GM18499 (cell line): ENCODE data around the gene LGALS9.

Source experiments
- ATAC-seq: cut with Tn5 transposase; IDR thresholded peaks from one replicate; pipeline ENCODE4 v1.9.1; 2021; ENCODE audit warnings: moderate number of reproducible peaks; ENCODE audit not compliant: insufficient read depth, unreplicated experiment

LGALS9 gene

DNA sequence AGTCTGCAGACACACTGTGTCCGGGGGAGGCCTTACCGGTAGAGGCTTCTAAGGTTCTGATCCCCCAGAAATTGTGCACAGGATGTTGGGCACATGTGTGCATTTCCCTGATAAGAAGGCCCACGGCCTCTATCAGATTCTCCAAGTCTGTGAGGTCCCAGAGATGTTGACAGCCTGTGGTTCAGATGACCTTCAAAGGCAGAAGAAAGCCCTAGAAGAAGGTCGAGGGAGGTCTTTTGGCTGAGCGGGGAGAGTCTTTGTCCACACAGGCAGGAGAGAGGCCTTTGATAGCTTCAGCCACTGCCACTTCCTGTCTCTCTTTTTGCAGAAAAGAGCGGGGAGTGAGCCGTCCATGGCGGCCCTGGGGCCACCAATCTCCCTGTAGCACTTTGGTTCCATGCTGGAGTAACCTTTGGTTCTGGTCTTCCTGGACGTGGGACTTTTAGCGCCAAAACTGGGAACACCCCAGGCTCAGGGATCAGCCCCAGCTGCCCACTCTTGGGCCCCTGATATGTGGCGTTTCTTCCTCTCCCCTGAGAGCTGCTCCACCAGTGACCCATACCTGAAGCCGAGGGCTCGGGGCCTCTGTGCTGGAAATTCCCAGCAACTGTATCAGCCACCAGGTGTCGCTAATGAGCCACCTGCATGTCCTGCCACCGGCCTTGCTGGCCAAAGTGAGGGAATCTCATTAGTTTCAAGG is 28.1 kb upstream of the LGALS9 start:
- no peak for ATAC-seq

DNA sequence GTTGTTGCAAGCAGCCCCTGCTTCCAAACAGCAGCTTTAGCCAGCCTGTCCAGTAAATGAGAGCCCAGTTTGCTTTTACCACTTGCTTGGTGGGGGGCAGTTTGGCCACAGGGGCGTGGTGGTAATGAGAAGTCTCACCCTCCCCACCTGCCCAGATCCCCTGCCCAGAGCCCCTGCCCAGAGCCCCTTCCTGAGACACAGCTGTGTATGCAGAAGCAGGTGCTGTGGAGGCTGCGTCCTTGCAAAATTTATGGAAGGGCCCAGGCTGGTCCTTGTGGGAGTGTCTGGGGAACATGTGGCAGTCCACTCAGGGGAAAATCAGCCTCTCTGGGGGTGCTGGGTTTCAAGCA is 27.6 kb upstream of the LGALS9 start:
- no peak for ATAC-seq

DNA sequence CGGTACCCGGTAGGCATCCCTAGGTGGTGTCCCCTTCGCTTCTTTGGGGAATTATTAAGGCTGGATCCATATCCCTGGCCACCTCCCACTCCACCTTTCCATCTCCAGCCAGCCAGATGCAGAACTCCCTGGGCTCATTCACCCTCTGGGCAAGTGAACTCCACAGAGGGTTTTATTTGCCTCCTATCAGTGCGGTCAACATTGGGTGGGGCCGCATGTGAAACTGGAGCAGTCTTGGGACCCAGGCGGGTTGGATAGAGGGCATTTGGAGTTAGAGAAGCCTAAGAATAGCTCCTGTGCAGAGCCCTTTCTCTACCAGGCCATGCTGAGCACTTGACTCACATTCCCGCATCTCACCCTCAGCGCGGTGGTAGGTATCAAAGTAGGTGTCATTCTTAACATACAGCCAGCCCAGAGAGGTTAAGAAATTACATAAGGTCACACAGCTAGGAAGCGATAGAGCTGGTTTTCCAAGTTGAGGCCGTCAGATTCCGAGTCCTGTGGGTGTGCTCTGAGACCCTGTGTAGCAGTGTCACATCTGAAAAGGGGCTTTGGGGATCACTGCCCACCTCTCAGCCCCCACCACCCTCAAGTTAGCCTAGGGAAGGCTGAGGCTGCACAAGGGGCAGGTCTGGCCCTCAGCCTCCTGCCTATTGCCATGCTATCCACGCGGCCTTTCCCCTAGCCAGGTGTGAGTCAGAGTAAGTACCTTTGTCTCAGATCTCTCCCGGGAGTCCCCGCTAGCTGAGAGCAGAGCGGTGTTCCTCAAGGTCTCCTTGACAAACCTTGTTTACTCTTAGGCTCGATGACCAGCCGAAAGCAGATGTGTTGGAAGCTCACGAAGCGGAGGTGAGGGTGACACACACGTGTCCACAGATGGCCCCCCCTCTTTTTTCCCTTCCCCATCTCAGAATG is 26.9 kb upstream of the LGALS9 start:
- no peak for ATAC-seq

DNA sequence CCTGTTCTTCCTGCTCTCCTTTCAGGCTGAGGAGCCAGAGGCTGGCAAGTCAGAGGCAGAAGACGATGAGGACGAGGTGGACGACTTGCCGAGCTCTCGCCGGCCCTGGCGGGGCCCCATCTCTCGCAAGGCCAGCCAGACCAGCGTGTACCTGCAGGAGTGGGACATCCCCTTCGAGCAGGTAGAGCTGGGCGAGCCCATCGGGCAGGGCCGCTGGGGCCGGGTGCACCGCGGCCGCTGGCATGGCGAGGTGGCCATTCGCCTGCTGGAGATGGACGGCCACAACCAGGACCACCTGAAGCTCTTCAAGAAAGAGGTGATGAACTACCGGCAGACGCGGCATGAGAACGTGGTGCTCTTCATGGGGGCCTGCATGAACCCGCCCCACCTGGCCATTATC is 25.6 kb upstream of the LGALS9 start:
- ATAC-seq = no peak

DNA sequence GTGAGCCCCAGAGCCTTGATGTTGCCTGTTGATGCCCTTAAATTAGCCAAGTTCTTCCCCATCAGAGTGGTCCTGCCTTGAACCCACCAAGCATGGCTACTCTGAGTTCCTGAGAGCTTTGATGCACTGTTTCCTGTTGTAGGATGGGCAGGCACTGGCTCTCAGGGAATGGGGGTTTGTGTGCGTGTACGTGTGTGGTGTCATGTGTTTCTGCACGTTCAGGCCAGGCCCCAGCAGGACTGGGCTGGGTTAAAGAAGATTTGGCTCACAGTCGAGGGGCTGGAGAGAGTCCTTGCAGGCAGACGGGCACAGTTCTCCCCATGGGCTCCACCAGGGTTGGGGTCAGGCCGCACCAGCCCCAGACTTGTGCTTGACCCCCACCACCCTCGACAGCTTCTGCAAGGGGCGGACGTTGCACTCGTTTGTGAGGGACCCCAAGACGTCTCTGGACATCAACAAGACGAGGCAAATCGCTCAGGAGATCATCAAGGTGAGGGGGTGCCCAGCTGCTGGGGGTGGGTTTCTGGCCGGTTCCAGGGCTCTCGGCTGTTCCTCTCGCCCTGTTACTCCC is 23.4 kb upstream of the LGALS9 start:
- ATAC-seq = no peak

DNA sequence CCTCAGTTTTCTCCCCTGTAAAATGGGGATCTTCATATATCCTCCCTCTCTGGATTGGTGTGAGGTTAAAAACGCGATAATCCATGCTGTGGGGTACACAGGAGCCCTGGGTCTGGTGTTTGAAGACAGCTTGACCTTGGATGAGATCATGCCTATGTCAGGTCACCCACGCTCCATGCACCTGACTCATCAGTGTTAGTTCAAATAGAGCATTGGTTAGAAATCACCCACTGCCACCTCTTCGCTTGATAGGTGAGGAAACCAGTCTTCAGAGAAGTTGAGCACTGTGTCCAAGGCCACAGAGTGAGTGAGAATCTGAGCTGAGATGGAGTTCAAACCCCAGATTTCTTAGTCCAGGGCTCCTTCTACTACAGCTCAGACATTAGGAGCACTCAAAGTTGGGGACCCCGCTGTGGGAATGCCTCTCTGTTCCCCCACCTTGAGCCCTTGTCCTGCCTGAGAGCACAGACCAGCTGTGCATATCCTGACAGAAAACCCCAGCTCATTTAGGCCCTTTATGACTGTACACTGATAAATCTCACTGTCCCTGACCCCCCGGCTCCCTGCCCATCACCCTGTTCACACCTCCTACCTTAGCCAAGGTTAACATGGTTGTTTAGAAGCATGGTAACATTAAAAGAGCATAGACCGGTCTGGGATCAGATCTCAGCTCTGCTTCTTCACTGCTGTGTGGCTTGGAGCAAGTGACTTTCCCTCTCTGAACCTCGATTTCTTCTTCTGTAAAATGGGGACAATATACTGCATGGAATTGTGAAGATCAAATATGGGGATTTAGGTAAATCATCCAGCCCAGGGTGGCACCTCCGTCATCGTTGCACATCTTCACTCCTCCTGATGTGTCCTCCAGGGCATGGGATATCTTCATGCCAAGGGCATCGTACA is 22.4 kb upstream of the LGALS9 start:
- ATAC-seq = no peak

DNA sequence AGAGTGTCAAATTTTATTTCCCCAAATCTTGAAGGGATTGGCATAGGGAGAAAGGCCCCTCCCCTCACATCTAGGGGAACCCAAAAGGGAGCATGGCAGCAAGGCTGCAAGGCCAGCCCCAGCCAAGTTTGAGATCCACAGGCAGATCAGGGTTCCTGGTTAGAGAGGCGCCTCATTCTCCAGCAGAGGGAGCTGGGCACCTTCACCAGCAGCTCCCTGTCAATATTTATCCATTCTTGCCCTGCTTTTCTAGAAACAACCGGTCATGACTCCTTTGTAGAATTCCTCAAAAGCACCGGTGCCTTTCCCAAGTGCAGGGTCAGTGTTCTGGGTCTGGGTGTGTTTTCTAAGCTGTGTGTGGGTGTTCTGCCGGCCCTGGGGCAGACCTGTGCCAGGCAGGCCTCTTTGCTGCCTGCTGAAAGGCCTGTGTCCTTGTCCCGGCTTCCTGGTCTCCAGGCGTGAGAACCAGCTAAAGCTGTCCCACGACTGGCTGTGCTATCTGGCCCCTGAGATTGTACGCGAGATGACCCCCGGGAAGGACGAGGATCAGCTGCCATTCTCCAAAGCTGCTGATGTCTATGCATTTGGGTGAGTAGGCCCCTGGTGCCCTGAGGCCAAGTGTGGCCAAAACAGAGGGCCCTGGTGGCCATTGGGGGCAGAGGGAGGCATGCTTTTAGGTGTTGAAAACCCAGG is 21.2 kb upstream of the LGALS9 start:
- no peak for ATAC-seq

DNA sequence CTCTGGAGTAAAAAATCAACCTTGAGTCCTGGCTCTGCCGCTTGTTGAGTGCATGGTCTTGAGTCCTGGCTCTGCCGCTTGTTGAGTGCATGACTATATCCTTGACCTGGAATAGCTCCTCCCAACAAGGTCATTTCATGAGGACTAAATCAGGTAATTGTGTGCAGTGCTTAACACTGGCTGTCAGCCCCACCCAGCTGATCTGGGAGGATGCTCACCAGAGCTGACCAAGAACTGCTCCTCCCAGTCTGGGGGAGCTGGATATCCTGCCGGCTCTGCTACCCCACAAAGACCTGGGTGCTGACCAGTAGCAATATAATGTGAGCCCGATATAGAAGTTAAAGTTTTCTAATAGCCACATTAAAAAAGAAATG is 20.7 kb upstream of the LGALS9 start:
- ATAC-seq = no peak

DNA sequence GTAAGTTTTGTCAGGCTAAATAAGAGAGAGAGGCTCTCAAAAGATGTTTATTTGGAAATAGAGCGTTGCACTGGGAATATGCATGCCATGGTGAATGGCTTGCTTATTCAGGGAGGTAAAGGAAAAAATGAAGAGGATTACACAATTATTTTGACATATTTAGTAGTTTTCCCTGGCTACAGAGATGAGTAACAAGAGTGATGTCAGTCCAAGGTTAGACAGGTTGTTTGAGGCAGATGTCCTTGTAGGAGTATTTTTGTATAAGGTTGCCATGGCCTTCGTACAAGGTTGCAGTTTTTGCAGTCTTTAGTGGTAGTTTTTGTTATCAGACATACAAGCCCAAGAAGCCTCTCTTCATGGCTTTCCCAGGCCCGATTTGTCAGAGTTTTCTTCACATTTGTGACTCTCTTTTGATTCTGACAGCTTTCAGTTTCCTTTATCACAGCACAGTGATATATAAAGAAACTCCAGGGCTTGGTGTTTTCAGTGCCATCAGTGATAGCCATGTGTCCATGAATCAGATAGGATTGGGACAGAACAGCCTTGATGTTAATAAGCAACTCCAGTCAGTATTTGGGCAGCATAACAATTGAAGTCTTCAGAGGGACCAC is 18.7 kb upstream of the LGALS9 start:
- ATAC-seq = no peak

DNA sequence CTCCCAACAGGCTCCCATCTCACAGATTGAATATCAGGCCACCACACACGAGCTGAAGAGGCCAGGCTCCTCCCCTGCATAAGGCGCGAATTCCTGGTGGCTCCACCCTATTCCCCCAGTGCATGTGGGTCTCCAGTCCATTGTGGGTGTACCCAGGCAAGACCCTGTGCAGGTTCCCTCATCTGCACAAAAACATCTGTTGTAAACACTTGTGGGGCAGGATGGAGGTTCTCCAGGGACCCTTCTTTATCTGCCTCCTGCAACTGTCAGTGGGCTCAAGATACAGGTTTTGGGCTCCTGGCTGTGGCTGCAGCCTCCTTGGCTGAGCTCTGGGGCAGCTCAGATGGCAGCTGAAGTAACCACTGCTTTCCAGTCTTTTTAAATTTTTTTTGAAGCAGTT is 17.6 kb upstream of the LGALS9 start:
- ATAC-seq = no peak

DNA sequence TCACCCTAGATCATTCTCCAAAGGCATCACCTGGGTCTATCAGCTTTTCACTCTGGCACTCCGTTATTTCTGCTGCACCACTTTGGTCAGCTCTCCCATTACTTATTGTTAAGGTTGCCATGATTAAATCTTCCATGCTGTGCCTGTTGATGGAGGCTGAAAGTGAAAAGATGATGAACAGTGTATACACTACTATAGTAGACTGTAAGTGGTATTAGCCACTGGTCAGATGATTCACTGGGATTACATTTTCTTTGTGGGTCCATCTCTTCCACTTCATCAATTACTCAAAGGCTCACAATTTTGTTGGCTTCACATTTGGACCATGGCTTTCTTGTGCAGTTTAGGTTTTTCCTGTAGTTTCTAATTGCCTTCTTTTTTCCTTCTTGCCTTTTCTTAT is 15.9 kb upstream of the LGALS9 start:
- no peak for ATAC-seq

DNA sequence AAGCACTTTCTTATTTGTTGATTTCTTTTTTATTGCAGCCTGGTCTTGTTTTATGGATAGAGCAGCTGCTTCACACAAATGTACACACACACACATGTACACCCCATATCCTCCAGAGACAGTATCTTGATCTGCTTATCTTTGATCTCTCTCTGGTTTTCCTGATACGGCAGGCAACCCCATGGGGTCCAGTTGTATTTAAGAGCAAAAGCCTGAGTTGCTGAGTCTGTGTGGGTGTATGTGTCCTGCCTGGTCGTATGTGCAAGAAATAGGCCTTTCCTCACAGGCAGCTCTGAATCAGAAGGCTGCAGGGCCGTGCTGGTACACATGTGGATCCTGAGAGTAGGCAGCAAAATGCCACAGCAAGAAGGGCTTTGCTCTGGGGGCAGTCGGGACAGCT is 14.6 kb upstream of the LGALS9 start:
- ATAC-seq = no peak

DNA sequence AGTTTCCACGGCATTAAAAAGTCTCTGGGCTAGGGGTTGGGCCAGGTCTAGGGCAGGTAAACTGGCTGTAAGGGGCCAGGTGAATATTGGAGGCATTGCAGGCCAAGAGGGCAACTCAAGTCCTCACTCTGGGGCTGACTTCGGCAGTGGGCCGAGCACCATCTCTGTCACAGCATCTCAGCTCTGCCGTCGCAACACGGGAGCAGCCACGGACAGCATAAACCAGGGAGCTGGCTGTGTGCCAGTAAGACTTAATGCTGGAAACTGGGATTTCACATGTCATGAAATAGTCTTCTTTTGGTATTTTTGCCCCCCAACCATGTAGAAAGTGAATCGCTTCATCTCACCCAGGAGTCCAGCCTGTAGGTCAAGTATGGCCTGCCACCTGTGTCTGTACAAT is 12.6 kb upstream of the LGALS9 start:
- ATAC-seq = no peak

DNA sequence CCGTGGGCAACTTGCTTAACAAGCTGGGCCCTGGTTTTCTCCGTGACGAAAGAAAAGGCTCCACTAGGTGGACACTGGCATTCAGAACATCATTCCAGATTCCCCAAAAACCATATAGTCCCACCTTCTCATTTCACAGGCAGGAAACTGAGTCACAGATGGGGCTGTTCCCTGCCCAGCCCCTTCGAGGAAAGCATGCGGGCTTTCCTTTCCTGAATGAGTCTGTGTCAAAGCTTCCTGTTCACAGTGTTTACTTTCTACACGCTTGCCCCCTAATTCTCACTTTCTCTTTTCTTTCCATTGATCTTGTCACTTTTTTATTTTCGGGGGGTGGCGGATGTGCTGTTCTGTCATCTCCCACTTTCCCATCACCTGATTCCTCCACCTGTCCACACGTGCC is 10.3 kb upstream of the LGALS9 start:
- ATAC-seq = no peak

DNA sequence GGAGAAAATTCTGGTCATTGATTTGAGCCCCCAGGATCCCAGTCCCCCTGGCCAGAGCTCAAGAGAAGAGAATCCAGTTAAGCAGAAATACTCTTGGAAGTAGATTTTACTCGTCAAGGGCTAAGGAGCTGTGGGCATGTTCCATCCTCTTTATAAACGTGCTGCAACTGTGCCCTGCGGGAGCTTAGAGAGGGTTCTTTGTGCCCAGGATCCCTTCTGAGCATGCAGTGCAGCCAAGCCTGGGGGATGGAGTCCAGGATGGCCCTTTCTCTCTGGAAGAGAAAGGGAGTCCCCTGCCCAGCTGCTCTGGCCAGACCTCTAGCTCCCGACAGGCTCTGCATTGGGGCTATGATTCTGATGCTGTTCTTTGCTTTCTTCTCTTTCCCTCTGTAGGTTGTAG is 9.5 kb upstream of the LGALS9 start:
- no peak for ATAC-seq

DNA sequence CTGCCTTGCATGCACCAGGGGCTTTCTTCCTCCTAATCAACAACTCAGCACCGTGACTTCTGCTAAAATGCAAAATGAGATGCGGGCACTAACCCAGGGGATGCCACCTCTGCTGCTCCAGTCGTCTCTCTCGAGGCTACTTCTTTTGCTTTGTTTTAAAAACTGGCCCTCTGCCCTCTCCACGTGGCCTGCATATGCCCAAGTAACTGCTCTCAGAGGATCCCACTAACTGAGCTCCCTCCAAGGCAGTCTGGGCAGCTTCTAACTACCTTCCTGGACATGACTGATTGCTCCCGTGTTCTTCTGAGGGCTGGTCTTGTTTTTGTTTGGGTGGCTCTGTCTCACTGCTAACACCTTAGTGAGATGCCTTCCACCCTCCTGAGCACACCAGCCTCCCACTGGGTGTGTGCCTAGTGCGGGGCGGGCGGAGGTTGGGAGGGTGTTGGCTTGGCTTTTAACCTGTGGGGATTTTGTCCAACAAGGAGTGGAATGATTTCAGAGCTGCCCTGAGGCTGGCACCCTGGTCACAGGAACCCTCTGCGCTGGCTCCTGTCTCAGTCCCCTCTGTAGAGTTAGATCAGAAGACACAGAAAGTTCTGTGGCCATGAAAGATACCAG is 8.9 kb upstream of the LGALS9 start:
- ATAC-seq = no peak

DNA sequence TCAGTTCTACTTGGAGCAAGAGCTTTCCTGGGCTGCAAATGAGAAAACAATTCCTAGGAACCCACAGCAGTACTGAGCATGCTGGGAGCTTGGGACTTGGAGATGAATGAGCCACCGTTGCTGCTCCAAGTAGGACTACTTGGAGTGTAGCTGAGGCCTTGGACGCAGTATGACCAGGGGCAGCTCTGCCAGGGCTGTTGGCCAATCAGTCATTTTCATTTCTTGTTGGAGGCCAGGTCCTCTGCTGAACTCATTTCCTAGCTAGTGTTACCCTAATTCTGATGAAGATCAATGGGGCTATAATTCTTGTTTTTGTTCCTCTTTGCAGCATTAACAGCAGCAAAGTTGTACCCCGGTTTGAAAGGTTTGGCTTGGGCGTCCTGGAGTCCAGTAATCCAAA is 8.0 kb upstream of the LGALS9 start:
- ATAC-seq = no peak

DNA sequence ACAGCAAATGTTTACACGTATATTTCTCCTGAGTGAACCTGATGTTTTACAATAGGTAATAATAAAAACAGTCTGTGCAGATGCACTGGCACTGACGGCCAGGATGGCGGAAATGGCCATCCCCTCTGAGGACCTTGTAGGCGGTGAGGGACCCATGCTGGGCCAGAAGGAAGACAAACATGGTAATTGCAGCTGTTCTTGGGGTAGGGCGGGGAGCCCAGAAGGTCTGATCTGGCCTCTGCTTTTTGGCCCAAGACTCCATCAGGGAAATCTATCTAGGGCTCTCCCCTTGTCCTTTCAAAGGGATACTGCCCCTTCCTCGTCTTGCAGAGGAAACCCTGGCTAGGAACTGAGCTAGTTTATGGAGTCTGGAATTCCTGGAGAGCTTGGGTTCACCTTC is 7.4 kb upstream of the LGALS9 start:
- no peak for ATAC-seq

DNA sequence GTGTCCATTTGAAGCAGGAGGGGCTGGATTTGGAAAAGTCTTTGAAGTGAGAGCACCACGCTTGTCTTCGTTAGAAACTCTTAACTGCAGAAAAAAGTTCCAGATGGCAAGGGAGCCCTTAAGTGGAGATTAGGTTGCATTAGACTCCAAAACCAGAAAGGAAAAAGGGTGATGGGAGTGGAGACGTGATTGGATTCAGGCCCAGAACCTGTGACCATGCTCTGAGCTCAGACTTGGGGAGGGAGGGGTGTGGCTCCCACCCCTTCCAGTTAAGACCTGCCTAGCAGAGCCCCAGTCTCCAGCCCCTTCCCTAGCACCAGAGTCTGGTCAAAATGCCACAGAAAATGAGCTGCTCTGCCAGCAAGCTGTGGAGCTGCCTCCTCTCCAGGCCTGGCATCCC is 6.4 kb upstream of the LGALS9 start:
- no peak for ATAC-seq
